Left renal cortex interstitium (tissue), 4 donors: ENCODE measurements around the gene ADPRM. TPM values are rescaled to one million over a fixed set of nuclear protein-coding genes. Genes with fewer than 3 reads are reported as not detected.
"Not testable (repeated sequence)": the region's sequence is repeated elsewhere in the genome, so short reads cannot be mapped to it uniquely, and the experiment has no call there.

Experiments
- DNase-seq, 4 donors: peaks; one replicate each; pipeline ENCODE4 v3.0.0-alpha.2; 2013; ENCODE audit warnings: low read depth in 4 of 4, low spot score in 2 of 4, missing footprints in 1 of 4
- polyA plus RNA-seq, 4 donors: library from polyadenylated mRNA; unstranded; fragments of 120-200 nt; gene quantifications; one replicate each; pipeline ENCODE4 v1.2.1, GENCODE V29; 2013; ENCODE audit not compliant: insufficient read length in 4 of 4

The ADPRM gene
- polyA plus RNA-seq, 4 donors, result 17.5 to 18.5 (median 17.8) TPM

DNA sequence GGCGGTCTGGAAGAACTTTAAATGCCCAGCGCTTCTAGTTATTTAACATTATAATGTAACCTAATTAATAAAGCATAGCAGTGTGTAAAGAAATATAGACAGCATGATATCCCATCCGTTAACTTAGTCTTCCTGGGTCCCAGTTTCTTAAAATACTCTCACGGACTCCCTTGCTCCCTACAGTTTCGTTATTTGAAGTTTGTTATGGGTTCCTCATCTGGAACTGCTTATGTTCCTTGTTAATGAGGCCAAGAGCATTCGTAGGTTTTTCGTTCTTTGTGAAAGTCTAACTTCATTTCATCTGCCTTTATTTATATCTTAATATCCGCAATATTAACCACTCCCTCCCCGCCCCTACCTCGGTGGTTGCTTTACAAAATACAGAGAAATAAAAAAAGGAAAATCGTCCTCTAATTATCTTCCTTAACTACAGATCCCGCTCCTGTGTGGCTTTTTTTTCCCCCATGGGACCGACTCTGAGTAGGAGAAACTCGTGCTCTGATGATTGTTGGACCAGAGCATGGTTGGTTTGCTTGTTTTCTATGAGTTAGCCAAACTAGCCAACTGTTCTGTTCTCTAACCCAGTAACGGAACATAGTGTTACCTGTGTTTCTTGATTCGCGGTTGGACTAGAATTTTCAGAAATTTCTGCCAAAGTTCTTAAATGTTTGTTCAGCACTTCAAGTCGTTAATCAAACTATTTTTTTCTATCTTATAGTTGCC is 863 bp downstream of the ADPRM start:
- DNase-seq, result peak in 2 of 4 donors; percentile 5 to 6

DNA sequence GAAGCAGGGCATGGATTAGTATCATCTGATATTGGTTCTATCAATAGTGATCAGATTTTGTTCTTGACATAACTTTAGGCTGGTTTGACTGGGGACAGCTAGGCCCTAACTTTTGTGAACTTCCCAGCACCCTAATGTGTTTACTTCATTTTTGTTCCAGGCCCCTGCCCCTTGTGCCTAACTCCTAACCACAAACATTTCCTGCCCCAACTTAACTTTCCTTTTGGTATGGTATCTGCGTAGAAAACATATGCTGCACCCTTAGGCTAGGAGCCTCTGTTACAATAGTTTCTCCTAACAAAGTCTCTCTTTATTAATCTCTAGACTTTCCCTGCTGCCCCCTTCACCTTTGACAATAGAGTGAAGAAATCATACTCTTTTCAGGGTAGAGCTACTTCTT is 2.5 kb downstream of the ADPRM start:
- DNase-seq, result no peak

DNA sequence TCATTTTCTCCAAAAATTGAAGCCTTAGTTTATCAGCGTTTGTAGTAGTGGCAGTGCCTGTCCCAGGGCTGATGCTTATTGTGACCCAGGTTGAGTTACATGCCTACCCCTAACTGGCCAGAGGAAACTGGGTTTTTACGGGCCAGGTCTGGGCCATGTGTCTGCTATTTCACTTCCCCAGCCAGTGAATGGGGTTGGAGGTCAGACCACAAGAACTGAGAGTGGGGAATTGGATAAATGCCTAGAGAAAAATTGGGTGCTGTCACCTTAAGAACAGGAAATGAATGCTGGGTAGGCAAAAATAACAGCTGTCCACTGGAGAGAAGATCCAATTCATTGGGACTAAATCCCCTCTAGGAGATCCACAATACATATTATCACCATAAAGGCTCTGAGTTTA is 5.2 kb downstream of the ADPRM start:
- DNase-seq, result no peak

DNA sequence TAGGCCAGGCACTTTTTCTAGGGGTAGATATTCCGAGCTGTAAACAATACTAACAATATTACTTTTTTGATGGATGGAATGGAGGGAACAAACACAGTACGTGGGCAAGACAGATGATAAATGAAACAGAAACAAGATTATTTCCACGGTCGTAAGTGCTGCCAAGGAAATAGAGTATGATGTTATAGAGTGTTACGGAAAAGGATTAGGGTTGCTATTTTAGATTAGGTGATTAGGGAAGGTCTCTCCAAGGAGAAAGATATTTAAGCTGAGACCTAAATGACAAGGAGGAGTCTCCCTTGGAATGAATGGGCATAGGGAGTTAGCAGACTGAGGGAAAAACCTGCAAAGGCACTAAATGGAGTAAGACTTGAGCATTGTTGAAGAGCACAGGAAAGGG is 8.3 kb downstream of the ADPRM start:
- no peak for DNase-seq

DNA sequence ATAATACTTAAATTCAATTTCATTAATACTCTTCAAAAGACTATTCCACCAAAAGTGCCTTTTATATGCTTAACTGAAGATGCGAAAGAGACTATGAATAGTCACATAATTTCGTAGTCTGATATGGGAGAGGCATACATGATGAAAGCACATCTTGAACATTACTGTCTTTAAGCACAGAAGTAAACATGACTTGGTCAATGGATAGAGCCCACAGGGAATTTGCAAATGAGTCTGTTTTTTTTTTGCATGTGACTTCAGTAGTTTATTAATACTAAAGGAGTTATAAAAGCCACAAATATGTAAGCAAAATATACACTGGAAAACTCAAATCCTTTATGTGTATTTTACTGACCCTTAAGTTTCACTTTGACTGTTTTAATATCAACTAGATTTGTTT is 15.9 kb downstream of the ADPRM start:
- no peak for DNase-seq

DNA sequence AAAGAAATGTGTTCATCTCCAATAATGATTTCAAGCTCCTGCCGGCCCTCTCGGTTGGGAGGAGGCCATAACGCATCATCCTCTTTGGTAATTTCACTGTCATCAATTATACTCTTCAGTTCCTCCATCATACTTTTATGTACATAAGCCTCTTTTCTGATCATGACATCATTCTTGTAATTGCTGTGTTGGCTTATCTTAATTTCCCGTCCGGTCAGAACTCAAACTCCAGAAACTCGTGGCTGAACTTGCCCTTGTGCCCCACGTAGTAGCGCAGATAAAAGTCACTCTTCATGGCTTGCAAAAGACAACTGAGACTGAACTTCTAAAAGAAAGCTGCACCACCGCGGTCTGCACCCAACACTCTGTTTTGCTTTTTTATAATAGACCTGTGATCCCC is 18.8 kb downstream of the ADPRM start:
- no peak for DNase-seq

DNA sequence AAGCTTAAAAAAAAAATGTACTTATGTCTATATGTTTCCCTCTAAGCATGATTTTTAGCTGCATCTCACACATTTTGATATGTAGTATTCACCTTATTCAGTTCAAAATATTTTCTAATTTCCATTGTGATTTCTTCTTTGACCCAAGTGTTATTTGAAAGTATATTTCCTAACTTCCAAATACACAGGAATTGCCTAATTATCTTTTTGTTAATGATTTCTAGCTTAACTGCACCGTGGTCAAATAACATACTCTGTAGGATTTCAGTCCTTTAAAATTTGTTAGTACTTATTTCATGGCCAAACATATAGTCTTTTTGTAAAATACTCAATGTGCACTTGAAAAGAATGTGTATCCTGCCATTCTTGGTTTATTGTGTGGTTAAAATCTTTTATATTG is 21.2 kb downstream of the ADPRM start:
- DNase-seq, result no peak

DNA sequence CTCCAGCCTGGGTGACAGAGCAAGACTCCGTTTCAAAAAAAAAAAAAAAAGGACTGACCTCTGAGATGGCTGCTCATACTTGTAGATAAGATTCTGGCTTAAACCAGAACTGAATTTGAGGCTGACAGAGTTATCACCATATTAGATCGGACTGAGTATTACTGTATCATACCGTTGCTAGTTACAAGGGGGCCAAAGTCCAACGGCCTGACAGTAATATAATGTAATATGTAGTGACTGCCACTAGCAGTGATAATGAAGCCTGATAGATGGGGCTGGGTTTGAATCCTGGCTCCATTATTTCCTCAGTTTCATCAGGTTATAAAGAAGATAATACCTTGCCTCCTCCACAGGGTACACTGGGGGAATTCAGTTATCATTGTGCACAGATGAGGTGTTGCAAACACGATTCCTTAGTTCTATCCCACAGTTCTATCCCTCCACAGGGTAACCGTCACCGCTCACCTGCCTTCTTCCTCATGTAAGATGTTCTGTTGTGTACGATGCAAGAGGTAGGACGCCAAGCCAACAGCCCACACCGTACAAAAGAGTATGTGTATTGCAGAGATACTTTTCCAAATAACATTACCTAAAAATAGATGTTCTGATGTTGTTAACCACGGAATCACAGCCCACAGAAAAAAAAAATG is 27.3 kb downstream of the ADPRM start:
- no peak for DNase-seq

DNA sequence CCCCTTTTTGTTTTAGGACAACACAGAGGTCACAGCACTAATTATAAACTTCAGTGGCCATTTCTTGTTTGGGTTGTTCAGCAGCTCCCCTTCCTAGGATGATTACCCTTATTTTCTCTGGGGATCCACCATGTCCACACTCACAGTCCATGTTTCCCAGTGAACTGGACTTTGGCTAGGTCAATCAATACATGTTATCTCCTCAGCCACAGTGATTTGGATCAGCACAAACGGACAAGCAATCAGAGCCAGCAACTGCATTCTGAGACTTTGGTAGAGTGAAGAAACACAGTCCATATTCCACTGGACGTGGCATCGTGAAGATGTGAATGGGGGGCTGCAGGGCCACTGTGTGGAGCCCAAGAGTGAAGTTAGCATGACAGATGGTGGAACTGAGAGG is 27.9 kb downstream of the ADPRM start:
- DNase-seq, result no peak

DNA sequence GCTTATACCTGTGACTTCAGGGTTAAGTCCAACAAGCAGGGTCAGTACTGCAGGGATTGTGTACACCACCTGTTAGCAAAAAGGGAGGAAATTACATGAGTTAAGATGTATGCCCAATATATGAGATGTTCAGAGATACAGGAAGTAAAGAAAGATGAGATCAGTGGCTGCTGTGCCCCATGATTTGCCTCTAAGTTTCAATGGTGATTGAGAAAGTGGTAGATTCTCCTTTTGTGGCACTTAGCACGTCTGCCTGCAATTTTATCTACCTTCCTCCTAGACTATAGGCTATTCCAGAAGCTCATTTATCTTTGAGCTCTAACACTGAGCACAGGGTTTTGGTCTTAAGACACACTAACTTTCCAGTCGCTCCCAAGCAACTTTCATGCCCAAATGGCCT is 28.8 kb downstream of the ADPRM start:
- no peak for DNase-seq

DNA sequence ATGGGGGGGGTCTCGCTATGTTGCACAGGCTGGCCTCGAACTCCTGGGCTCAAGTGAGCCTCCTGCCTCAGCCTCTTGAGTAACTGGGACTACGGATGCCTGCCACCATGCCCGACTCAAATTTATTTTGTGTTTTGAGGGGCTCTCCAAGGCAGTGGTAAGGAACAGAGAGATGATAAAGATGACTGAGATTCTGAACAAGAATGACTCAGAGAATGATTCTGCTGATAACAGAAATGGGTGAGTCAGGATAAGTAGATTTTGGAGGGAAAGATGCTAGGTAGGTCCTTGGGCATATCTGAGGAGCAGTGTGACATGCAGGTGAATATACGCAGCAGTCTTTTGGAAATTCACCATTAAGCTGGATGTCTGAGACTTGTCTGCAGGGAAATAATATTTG is 29.8 kb downstream of the ADPRM start:
- no peak for DNase-seq

DNA sequence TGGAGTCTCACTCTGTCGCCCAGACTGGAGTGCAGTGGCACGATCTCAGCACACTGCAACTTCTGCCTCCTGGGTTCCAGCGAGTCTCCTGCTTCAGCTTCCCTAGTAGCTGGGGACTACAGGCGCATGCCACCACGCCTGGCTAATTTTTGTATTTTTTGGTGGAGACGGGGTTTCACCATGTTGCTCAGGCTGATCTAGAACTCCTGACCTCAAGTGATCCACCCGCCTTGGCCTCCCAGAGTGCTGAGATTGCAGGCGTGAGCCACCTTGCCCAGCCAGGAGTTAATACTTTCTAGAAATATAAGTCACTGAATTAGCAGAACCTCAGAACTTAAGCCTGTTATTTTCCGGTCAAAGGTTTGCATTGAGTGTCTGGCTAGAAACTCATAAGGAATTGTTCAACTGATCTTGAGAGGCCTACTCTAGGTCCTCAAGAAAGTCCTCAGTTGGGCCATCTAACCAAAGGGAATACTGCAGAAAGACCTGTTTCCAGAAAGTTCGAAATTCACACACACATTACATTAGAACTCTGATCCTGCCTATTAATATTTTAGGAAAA is 31.0 kb downstream of the ADPRM start:
- no peak for DNase-seq

DNA sequence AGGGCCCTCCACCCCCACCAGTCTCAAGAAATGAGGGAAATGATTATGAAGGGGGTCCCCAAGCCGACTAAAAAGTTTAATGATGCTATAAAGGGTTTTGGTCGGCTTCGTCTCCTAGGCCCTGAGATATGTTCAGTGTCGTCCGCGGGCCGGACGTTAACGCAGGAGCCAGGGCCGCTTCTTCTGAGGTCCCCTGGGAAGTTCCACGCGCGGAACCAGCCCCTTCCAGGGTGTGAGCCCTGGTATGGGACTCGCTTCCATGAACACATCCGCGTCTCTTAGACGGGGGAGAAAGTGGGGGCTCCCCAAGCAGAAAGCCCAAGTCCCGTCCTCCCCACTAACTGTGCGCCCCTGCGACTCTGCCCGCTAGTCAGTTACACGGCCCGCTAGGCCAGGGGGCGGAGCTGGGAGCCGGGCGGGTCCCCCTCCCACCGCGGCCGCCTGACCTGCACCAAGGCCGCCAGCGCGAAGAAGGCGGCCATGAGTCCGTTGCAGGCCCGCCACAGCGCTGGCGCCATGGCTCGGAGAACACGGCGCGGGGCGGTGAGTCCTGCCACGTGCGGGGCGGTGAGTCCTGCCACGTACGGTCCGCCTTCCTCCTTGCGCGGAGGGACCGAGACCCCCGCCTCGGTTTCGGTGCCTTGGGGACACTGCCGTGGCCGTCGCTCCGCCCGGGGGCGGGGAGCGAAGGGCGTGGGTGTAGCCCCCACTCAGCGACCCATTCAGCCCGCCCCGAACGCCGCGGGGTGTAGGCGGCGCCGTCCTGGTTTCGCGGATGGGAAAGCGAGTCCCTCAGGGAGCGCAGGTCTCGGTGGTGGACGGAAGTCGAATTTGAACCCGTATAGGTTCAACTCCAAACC is 32.2 kb downstream of the ADPRM start, which contains the start of gene TMEM220:
TSS of gene TMEM220 (minus strand) at position 690 of the 860 bp plus-strand sequence. CDS start at position 518, 172 bp downstream.
- peak; percentile 55 to 71 (median 67) for DNase-seq

DNA sequence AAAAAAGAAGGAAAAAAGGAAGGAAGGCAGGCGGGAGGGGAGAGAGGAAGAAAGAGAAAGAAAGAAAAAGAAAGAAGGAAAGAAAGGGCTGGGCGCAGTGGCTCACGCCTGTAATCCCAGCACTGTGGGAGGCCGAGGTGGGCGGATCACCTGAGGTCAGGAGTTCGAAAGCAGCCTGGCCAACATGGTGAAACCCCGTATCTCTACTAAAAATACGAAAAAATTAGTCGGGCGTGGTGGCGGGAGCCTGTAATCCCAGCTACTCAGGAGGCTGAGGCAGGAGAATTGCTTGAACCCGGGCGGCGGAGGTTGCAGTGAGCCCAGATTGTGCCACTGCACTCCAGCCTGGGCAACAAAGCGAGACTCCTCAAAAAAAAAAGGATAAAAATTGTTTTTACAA is 32.9 kb downstream of the ADPRM start:
- DNase-seq, result not testable (repeated sequence)

DNA sequence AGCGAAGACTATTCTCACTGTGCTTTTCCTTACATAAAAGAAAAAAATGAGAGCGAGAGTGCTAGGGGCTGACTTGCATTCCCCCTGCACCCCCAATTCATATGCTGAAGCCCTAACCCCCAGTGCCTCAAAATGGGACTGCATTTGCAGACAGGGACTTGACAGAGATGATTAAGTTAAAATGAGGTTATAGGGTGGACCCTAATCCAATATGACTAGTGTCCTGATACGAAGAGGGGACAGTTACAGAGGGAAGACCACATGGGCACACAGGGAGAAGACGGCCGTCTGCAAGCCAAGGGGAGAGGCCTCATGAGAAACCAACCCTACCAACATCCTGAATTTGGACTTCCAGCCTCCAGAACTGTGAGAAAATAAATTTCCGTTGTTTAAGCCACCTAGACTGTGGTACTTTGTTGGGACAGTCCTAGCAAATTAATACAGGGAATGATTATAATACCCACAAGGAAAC is 34.0 kb downstream of the ADPRM start:
- DNase-seq, result no peak

DNA sequence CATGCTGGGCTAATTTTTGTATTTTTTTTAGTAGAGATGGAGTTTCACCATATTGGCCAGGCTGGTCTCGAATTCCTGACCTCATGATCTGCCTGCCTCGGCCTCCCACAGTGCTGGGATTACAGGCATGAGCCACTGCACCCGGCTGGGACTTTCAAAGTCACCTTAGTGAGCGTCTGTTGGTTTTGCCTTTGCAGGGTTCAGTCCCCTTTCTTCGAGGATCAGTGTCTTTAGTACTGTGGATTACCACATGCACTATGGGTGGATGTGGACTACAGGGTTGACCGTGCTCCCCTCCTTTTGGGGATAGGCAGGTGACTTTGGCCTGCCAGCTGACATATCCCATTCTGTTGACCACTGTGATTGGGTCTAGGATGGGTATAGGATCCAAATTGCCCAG is 34.7 kb downstream of the ADPRM start:
- not testable (repeated sequence) for DNase-seq

DNA sequence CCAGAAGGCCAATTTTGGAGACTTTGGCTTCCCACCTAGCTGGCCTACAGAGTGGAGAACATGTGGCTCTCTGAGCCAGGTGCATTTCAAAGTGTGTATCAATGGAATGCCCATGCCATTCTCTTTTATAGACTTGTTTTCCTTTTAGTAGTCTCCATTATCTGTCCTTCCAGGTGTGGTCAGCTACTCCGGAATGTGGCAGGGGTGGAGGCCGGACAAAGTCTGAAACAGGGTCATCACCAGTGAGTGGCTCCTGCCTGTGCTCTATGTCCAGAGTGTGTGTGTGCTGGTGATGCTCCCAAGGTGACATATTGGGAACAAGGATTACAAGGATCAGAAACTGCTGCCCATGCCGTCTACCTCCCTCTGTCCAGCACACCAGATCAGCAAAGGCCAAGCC is 36.3 kb downstream of the ADPRM start:
- no peak for DNase-seq

DNA sequence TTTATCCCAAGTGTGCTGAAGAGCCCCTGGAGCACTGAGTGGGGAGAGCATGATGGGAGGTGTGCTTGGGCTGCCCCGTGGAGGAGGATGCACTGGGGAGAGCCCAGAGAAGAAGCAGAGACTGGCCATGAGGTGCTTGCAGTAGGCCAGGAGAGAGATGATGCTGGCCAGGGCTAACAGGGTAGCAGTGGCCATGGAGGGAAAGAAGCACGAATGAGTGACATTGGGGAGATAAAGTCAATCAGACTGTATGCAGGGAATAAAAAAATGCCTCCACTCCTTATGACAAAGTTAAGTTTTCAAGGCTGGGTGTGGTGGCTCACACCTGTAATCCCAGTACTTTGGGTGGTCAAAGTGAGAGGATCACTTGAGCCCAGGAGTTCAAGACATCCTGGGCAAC is 37.9 kb downstream of the ADPRM start:
- no peak for DNase-seq

DNA sequence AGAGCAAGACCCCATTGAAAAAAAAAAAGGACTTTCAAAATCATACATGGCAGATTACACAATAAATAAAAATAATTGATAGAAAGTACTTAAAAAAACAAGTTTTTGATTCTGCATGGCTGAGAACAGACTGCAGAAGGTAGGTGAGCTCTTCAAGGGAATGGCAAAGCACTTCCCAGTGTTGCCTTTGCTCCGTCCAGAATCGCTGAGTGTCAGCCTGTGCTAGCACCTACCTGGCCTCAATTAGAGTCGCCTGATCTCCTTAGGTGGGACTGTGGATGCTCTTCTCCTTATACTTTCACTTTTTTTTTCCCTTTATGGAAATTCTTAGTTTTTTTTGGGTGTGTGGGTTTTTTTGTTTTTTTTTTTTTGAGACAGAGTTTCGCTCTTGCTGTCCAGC is 38.4 kb downstream of the ADPRM start:
- no peak for DNase-seq

DNA sequence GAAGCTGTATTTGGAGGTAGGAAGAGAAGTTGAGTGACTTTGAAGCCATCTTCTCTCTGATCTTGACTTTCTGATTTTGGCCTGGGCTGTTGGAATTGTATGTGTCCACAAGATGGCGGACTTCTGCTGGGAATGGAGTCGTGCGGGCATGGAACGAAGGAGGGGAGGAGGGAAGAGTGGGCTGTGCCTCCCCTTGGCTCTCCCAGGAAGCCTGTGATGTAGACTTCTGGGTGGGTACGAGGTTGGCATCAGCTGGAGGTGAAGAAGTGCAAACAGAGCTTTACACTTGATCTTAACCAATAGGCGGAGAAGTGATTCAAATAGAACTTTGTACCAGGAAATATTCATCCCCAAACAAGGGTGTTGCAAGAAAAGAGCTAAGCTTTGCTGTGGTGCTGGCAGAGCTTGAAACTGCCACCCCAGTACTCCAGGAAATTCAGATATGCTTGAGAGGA is 39.8 kb downstream of the ADPRM start:
- peak in 1 of 4 donors; percentile 55 for DNase-seq

DNA sequence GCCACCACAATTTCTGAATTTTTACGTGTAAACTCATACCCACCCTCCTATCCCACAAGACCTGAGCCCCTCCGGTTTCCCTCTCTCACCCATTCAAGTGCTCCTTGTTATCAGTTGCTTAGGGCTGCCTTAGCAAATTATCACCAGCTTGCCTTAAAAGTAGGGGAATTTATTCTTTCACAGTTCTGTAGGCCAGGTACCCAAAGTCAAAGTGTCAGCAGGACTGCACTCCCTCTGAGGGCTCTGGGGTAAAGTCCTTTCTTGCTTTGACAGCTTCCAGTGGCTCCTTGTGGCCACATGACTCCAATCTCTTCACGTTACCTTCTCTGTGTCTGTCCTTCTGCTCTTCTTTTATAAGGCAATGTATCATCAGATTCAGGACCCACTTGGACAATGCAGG is 40.3 kb downstream of the ADPRM start:
- no peak for DNase-seq
